Activated CD4-positive, alpha-beta T cell treated with anti-CD3 and anti-CD28 coated beads for 4 hours (primary cell): Measurements from ENCODE around the gene TBC1D7.

Source experiments
- DNase-seq, 2 donors: peaks; one replicate each; pipeline ENCODE4 v3.0.0-alpha.2; 2020

The TBC1D7 gene

GRCh38 chr6:13267142-13267651, 61.1 kb downstream of the TBC1D7 start:
- no peak for DNase-seq

DNA sequence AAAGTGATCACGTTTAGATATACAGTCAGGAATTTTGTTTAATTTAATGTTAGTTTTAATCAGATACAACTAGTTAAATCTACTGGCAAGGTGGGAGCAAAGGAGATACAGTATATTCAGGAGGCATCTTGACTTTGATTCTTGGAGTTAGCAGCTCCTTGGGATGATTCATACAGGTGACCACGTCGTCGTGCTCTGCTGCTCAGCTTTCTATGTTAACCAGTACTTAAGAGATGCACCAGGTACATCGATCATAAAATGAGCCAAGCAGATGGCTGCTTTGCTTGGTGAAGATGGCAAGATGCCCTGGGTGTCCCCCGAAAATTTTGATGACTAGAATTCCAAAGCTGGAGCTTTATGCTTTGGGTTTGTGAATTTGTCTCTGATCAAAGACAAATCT, 64.7 kb downstream of the TBC1D7 start:
- no peak for DNase-seq

- no peak for DNase-seq
These were observed 65.8 kb downstream of the TBC1D7 start for GRCh38 chr6:13262302-13263230.

- DNase-seq, result no peak
These were observed 66.8 kb downstream of the TBC1D7 start for GRCh38 chr6:13261464-13261994.

- DNase-seq, result no peak
These were observed 67.5 kb downstream of the TBC1D7 start for GRCh38 chr6:13260831-13261230.

DNA sequence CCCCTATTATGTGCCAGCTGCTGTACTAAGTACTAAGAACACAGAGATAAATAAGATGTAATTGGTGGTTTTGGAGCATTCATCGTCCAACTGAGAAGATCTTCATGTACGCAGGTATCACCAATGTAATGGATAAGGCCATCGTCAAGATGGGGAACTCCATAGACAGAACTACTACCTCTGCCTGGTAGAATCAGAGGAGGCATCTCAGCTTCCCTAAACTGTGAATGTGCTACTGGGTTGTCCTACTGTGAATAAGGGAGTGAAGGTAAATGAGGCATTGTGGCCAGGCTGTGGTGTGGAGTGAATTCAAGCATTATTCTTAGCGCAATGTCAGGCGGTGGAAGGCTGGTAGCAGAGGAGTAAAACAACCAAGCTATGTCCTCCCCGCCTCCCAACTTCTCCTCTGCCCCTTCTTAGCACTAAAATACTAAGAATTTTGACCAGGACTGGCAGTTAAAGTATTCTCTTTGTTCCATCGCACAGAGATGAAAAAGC, 68.2 kb downstream of the TBC1D7 start:
- no peak for DNase-seq

- no peak for DNase-seq
These were observed 68.9 kb downstream of the TBC1D7 start for GRCh38 chr6:13259393-13259792.

GRCh38 chr6:13256266-13257001, 71.9 kb downstream of the TBC1D7 start:
- DNase-seq, result no peak
